ENCODE measurements around the gene LMAN2L.
A peak's percentile ranks its signal among the peaks of the same experiment; 100 is the strongest.

LMAN2L gene

DNA sequence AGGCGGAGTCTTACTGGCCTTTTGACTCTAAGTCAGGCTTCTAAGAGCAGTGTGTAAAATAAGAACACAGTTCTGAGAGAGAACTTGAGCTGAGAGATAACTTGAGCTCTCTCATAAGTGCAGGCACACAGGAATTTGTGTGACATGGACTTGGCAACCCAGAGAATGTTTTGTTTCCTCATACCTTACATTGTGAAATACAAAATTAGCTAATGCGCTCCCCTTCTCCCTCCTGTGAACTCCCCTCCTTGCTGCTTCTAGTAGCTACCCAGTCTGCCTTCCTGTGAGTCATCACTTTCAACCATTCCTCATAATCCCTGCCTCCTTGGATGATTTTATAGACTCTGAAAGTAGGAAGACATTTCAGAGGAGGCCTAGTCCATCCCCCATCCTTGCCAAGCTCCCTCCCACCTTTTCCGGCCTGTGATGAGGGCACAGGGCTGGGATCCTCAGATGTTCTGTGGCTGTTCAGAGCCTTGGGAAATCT is 74.7 kb downstream of the LMAN2L start:
- peak; percentile 99 for ATAC-seq (ENCODE audit: low read depth)
- TF ChIP-seq, protein P1, sequence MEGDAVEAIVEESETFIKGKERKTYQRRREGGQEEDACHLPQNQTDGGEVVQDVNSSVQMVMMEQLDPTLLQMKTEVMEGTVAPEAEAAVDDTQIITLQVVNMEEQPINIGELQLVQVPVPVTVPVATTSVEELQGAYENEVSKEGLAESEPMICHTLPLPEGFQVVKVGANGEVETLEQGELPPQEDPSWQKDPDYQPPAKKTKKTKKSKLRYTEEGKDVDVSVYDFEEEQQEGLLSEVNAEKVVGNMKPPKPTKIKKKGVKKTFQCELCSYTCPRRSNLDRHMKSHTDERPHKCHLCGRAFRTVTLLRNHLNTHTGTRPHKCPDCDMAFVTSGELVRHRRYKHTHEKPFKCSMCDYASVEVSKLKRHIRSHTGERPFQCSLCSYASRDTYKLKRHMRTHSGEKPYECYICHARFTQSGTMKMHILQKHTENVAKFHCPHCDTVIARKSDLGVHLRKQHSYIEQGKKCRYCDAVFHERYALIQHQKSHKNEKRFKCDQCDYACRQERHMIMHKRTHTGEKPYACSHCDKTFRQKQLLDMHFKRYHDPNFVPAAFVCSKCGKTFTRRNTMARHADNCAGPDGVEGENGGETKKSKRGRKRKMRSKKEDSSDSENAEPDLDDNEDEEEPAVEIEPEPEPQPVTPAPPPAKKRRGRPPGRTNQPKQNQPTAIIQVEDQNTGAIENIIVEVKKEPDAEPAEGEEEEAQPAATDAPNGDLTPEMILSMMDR (IDR thresholded peaks at IDR 0.05; ENCODE audit: poor library complexity, severe bottlenecking) = no peak
- Histone ChIP-seq H3K27me3 (ENCODE audit: insufficient read depth, poor library complexity, severe bottlenecking) (no peaks in the 10 kb centered on the region), H3K36me3 (ENCODE audit: low read depth) (no peaks in the 10 kb centered on the region), H3K27ac (ENCODE audit: poor library complexity, severe bottlenecking) (peak overlapping the region; percentile 64), H3K4me3 (ENCODE audit: severe bottlenecking) (no peak overlapping the region), H3K9me3 (ENCODE audit: severe bottlenecking) (no peaks in the 10 kb centered on the region), H3K4me1 (ENCODE audit: insufficient read depth, poor library complexity, severe bottlenecking) (peaks cover 11% of the 10 kb centered on the region)
- DNase-seq (ENCODE audit: low spot score) = peak; percentile 73

DNA sequence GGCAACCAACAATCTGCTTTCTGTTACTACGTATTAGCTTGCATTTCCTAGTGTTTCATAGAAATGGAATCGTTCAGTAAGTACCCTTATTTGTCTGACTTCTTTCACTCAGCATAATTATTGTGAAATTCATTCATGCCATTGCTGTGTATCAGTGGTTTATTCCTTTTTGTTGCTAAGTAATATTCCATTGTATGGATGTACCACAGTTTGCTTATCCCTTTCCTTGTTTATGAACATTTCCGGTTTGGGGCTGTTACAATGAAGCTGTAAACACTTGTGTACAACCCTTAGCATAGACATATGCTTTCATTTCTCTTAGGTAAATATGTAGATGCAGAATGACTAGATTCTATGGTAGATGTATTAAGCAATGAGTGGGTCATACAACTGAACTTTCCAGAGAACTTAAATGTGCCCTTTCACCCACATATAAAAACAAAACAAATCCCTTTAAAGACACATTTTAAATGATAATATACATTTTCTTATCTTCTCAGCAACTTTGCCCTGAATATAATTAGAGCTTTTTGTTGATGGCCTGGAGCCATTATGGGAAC is 75.4 kb downstream of the LMAN2L start:
- TF ChIP-seq, protein P1 (IDR thresholded peaks at IDR 0.05; ENCODE audit: poor library complexity, severe bottlenecking) = no peak

DNA sequence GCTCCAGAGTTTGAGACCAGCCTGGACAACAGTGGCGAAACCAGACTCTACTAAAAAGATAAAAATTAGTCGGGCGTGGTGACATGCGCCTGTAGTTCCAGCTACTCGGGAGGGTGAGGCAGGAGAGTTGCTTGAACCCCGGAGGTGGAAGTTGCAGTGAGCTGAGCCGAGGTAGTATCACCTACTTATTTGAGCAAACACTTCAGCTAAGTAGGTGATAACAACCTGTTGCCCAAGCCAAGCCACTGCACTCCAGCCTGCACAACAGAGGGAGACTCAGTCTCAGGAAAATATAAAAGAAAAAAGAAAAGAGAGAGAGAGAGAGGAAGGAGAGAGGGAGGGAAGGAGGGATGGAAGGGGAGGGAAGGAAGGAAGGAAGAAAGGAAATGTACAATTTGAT is 76.0 kb downstream of the LMAN2L start:
- Histone ChIP-seq H3K27ac (ENCODE audit: poor library complexity, severe bottlenecking) (no peak overlapping the region), H3K9me3 (ENCODE audit: severe bottlenecking) (no peaks in the 10 kb centered on the region), H3K4me1 (ENCODE audit: insufficient read depth, poor library complexity, severe bottlenecking) (peaks cover 11% of the 10 kb centered on the region), H3K27me3 (ENCODE audit: insufficient read depth, poor library complexity, severe bottlenecking) (no peaks in the 10 kb centered on the region), H3K36me3 (ENCODE audit: low read depth) (no peaks in the 10 kb centered on the region), H3K4me3 (ENCODE audit: severe bottlenecking) (no peak overlapping the region)
- TF ChIP-seq, protein P1 (IDR thresholded peaks at IDR 0.05; ENCODE audit: poor library complexity, severe bottlenecking) = no peak
- ATAC-seq (ENCODE audit: low read depth) (no peak), DNase-seq (ENCODE audit: low spot score) (no peak)

More for the DNA sequence above, 75.4 kb downstream of the LMAN2L start:
- no peak for ATAC-seq (ENCODE audit: low read depth)
- no peak overlapping the region for H3K4me3 ChIP-seq (ENCODE audit: severe bottlenecking)
- peaks cover 11% of the 10 kb centered on the region for H3K4me1 ChIP-seq (ENCODE audit: insufficient read depth, poor library complexity, severe bottlenecking)
- no peaks in the 10 kb centered on the region for H3K36me3 ChIP-seq (ENCODE audit: low read depth)
- H3K9me3 ChIP-seq (ENCODE audit: severe bottlenecking) = no peaks in the 10 kb centered on the region
- no peak for DNase-seq (ENCODE audit: low spot score)
- H3K27me3 ChIP-seq (ENCODE audit: insufficient read depth, poor library complexity, severe bottlenecking) = no peaks in the 10 kb centered on the region
- H3K27ac ChIP-seq (ENCODE audit: poor library complexity, severe bottlenecking) = peak overlapping the region; percentile 64

DNA sequence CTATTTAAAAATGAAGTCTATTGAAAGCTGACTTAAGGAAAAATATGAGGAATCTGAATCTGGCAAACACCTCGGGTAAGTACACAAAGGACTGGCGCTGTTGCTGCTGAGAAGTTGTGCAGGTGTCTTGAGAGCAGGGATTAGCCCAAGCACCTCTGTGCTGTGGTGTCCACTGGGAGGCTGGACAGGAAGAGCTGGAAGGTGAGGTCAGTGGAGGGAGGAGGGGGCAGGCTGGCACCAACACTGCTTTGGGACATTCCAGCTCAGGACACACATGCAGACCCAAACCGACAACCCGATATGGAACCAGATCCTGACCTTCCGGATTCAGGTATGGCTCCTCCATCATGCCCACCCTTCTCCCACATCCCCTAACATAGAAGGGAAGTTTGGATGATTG is 76.7 kb downstream of the LMAN2L start:
- H3K4me3 ChIP-seq (ENCODE audit: severe bottlenecking) = no peak overlapping the region
- H3K36me3 ChIP-seq (ENCODE audit: low read depth) = no peaks in the 10 kb centered on the region
- H3K27me3 ChIP-seq (ENCODE audit: insufficient read depth, poor library complexity, severe bottlenecking) = no peaks in the 10 kb centered on the region
- TF ChIP-seq, protein P1 (IDR thresholded peaks at IDR 0.05; ENCODE audit: poor library complexity, severe bottlenecking) = no peak
- no peak for DNase-seq (ENCODE audit: low spot score)
- no peak for ATAC-seq (ENCODE audit: low read depth)
- no peak overlapping the region for H3K27ac ChIP-seq (ENCODE audit: poor library complexity, severe bottlenecking)
- no peaks in the 10 kb centered on the region for H3K9me3 ChIP-seq (ENCODE audit: severe bottlenecking)
- H3K4me1 ChIP-seq (ENCODE audit: insufficient read depth, poor library complexity, severe bottlenecking) = peaks cover 11% of the 10 kb centered on the region

DNA sequence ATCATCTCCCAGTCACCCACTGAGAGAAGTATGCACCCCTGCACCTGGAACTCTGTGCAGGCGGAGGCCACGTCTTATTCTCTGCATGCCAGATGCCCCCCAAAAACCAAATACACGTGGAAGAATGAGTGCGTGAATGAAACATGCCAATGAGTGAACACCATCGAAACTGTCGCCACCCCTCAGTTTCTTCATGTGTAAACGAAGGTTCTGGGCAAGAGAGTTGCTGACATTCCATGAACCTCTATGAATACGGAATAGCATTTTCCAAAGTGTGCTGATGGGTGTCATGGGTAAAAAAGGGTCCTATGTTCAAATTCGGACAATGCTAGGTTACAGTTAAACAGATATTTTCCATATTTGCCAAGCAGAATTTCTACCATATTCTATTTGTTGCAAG is 77.5 kb downstream of the LMAN2L start:
- Histone ChIP-seq H3K27me3 (ENCODE audit: insufficient read depth, poor library complexity, severe bottlenecking) (no peaks in the 10 kb centered on the region), H3K4me3 (ENCODE audit: severe bottlenecking) (no peak overlapping the region), H3K9me3 (ENCODE audit: severe bottlenecking) (no peaks in the 10 kb centered on the region), H3K36me3 (ENCODE audit: low read depth) (no peaks in the 10 kb centered on the region), H3K27ac (ENCODE audit: poor library complexity, severe bottlenecking) (no peak overlapping the region), H3K4me1 (ENCODE audit: insufficient read depth, poor library complexity, severe bottlenecking) (peaks cover 11% of the 10 kb centered on the region)
- ATAC-seq (ENCODE audit: low read depth) (no peak), DNase-seq (ENCODE audit: low spot score) (no peak)
- TF ChIP-seq, protein P1 (IDR thresholded peaks at IDR 0.05; ENCODE audit: poor library complexity, severe bottlenecking) = no peak

Data from RWPE2 (cell line).